Measurements from ENCODE around the gene CD79A. TPM values are rescaled to one million over a fixed set of nuclear protein-coding genes. Genes with fewer than 3 reads are reported as not detected.

Gene CD79A
- total and polyA plus RNA-seq, 2 donors (not counting 3 experiments of a cell fraction or from before 2014, with no cell fraction given), result 0.32 TPM; not detected in 1

- Histone ChIP-seq H3K9ac (replicated peaks; ENCODE audit: extremely low read depth, insufficient read depth, low read length) (no peak overlapping the region), H3K4me2 (ENCODE audit: insufficient read depth, low read length) (no peak overlapping the region), H3K36me3 (ENCODE audit: control insufficient read depth in 2 of 2, extremely low read depth in 1 of 2, insufficient read depth in 2 of 2, low read length in 2 of 2) (peaks cover 26 to 41% of the 10 kb centered on the region in 2 experiments), H3K79me2 (ENCODE audit: control insufficient read depth, insufficient read depth, low read length) (peaks cover 22% of the 10 kb centered on the region), H4K20me1 (replicated peaks; ENCODE audit: control insufficient read depth, extremely low read depth, insufficient read depth, low read length) (no peaks in the 10 kb centered on the region), H2AFZ (ENCODE audit: low read depth, low read length) (no peak overlapping the region), H3K27me3 (ENCODE audit: control insufficient read depth in 2 of 2, insufficient read depth in 2 of 2, low read length in 2 of 2) (no peaks in the 10 kb centered on the region), H3K4me3 (replicated peaks in 1 of 3; ENCODE audit: insufficient read depth in 1 of 3, low read depth in 1 of 3, low read length in 3 of 3) (no peak overlapping the region), H3K27ac (ENCODE audit: insufficient read depth, low read depth, low read length) (no peak overlapping the region), H3K9me1 (replicated peaks; ENCODE audit: control insufficient read depth, extremely low read depth, insufficient read depth, low read length) (no peaks in the 10 kb centered on the region), H3K4me1 (ENCODE audit: control insufficient read depth, extremely low read depth, insufficient read depth, low read length) (no peaks in the 10 kb centered on the region), H3K9me3 (replicated peaks; ENCODE audit: control insufficient read depth, insufficient read depth, low read length) (no peaks in the 10 kb centered on the region)
- no TSS peak for BruUV-seq (replicated peaks)
- DNase-seq (ENCODE audit: low read depth, low spot score), result no peak
- TF ChIP-seq MYC (IDR thresholded peaks at IDR 0.05; ENCODE audit: low read depth, low read length) (no peak), POLR2AphosphoS5 (IDR thresholded peaks at IDR 0.05; ENCODE audit: insufficient read depth, low read depth, low read length) (no peak), CTCF (IDR thresholded peaks at IDR 0.05; ENCODE audit: extremely low read depth in 1 of 2, insufficient read depth in 1 of 2, low read depth in 1 of 2, low read length in 2 of 2) (no peak), JUN (IDR thresholded peaks at IDR 0.05; ENCODE audit: borderline replicate concordance, insufficient read depth, insufficient read length, low read depth) (no peak), FOS (IDR thresholded peaks at IDR 0.05; ENCODE audit: borderline replicate concordance, insufficient read depth, low read length) (no peak), MAX (IDR thresholded peaks at IDR 0.05; ENCODE audit: insufficient read depth, insufficient read length) (no peak), EZH2 (IDR thresholded peaks at IDR 0.05; ENCODE audit: borderline replicate concordance, low read depth, low read length, severe bottlenecking) (no peak), POLR2A (IDR thresholded peaks at IDR 0.05; ENCODE audit: low read depth, low read length) (no peak), GATA2 (IDR thresholded peaks at IDR 0.05; ENCODE audit: insufficient read depth, insufficient read length, low read depth, low read length) (no peak)
- POLR2A ChIA-PET, result interaction anchor here (0.9 kb wide), 1 partner anchor 12 kb away, joined by 3 read pairs; the partner anchor contains the start of gene RPS19
- dilution Hi-C loops (cut with MboI; ENCODE audit: extremely low pct_ligation_motif_present, low sequenced_read_pairs), result no loop called here
- CTCF ChIA-PET, result interaction anchor here (0.6 to 2.6 kb wide), 3 partner anchors 11 to 80 kb away, joined by 3 to 35 read pairs (median 8); partner anchors contain the start of genes ARHGEF1 and ERFL
- intact Hi-C loops (cut with micrococcal nuclease), result loop anchor here (2.0 kb wide), 1 partner anchor 87 kb away; the partner anchor contains the start of gene RABAC1
- no peak for FAIRE-seq
Observed at GRCh38 chr19:41871573-41872383, 5.3 kb upstream of the CD79A start.
